PC-3 (cell line): ENCODE data around the gene DEK.

Experiments used
- EZH2 ChIP-seq: fragments of 300-600 bp; sonication (generic); IDR thresholded peaks from one replicate; pipeline ENCODE4 v1.6.1; 2017; ENCODE audit warnings: antibody characterized with exemption, mild to moderate bottlenecking, low read length; ENCODE audit not compliant: unreplicated experiment
- EZH2phosphoT487 ChIP-seq: fragments of 300-600 bp; sonication (generic); IDR thresholded peaks from 2 replicates; pipeline ENCODE4 v1.6.1; 2018; ENCODE audit warnings: mild to moderate bottlenecking, antibody characterized with exemption, low read length, borderline replicate concordance
- TF ChIP-seq, protein P1 (sequence below): fragments of 300-600 bp; sonication (generic); conservative IDR thresholded peaks from 2 replicates; pipeline ENCODE4 v1.5.1; 2017; ENCODE audit warnings: antibody characterized with exemption, low read depth, mild to moderate bottlenecking, low read length

DNA sequence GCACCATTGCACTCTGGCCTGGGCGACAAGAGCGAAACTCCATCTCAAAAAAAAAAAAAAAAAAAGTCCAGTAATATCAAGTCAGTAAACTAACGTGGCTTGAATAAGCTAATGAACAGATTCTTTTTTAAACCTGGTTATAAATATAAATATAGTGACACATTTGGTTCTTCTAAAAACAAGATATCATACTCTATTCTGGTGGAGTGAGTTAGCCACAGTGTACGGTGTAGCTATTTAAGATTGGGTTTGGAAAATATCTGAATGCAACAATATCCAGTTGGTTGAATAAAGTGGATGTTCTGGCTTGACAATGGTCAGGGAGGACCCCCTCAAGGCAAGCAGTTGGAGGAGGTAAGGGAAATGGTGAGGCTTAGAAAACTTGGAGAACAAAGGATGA, 5.9 kb upstream of the DEK start:
- TF ChIP-seq EZH2 (no peak), EZH2phosphoT487 (no peak)
- TF ChIP-seq, protein P1, sequence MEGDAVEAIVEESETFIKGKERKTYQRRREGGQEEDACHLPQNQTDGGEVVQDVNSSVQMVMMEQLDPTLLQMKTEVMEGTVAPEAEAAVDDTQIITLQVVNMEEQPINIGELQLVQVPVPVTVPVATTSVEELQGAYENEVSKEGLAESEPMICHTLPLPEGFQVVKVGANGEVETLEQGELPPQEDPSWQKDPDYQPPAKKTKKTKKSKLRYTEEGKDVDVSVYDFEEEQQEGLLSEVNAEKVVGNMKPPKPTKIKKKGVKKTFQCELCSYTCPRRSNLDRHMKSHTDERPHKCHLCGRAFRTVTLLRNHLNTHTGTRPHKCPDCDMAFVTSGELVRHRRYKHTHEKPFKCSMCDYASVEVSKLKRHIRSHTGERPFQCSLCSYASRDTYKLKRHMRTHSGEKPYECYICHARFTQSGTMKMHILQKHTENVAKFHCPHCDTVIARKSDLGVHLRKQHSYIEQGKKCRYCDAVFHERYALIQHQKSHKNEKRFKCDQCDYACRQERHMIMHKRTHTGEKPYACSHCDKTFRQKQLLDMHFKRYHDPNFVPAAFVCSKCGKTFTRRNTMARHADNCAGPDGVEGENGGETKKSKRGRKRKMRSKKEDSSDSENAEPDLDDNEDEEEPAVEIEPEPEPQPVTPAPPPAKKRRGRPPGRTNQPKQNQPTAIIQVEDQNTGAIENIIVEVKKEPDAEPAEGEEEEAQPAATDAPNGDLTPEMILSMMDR, result no peak
